Suprapubic skin (tissue), 4 donors: ENCODE results near the gene P2RY12. TPM values are rescaled to one million over a fixed set of nuclear protein-coding genes. Genes with fewer than 3 reads are reported as not detected.
A peak's percentile ranks its signal among the peaks of the same experiment; 100 is the strongest.

ENCODE experiments used
- DNase-seq, 2 donors: peaks; one replicate each; pipeline ENCODE4 v3.0.0-alpha.2; 2019; ENCODE audit warnings: low spot score in 2 of 2
- H3K27ac ChIP-seq: fragments of 200-600 bp; sonication (generic); one replicate; pipeline ENCODE4 v1.5.1; 2019
- H3K27me3 ChIP-seq: fragments of 200-600 bp; sonication (generic); one replicate; pipeline ENCODE4 v1.5.1; 2019
- H3K36me3 ChIP-seq: fragments of 200-600 bp; sonication (generic); one replicate; pipeline ENCODE4 v1.5.1; 2019
- H3K4me1 ChIP-seq: fragments of 200-600 bp; sonication (generic); one replicate; pipeline ENCODE4 v1.5.1; 2019
- H3K4me3 ChIP-seq: fragments of 200-600 bp; sonication (generic); one replicate; pipeline ENCODE4 v1.5.1; 2019; ENCODE audit warnings: mild to moderate bottlenecking
- H3K9me3 ChIP-seq: fragments of 200-600 bp; sonication (generic); one replicate; pipeline ENCODE4 v1.5.1; 2019
- CTCF ChIP-seq, 2 donors: fragments of 200-600 bp in 1 of 2; fragments of 450-650 bp in 1 of 2; sonication (generic) in 1 of 2; IDR thresholded peaks; one replicate each; pipeline ENCODE4 v1.5.1; 2016 to 2019; ENCODE audit warnings: antibody characterized with exemption in 2 of 2, mild to moderate bottlenecking in 1 of 2, moderate library complexity in 1 of 2
- EP300 ChIP-seq: sonication (generic); formaldehyde crosslinking; IDR thresholded peaks from one replicate; pipeline ENCODE4 v1.6.1; 2017; ENCODE audit warnings: antibody characterized with exemption
- POLR2A ChIP-seq, 2 donors: fragments of 450-650 bp; IDR thresholded peaks; one replicate each; pipeline ENCODE4 v1.6.1; 2017; ENCODE audit warnings: antibody characterized with exemption in 2 of 2, mild to moderate bottlenecking in 2 of 2, moderate library complexity in 2 of 2
- POLR2AphosphoS5 ChIP-seq, 3 donors: sonication (generic); formaldehyde crosslinking; IDR thresholded peaks; one replicate each; pipeline ENCODE4 v1.6.1; 2017; ENCODE audit warnings: antibody characterized with exemption in 3 of 3
- WGBS: methylation state at CpG from one replicate; pipeline ENCODE4 v1.1.5; 2018; 5-methylcytosine and 5-hydroxymethylcytosine counted together
- total RNA-seq, 4 donors: library from RNA; depleted of rRNA; stranded (reverse); fragments of >200 nt; gene quantifications; one replicate each; pipeline ENCODE4 v1.1.0, GENCODE V29; 2016

The P2RY12 gene
- total RNA-seq, 4 donors from 2014 or later: 1.2 TPM; not detected in 3

GRCh38 chr3:151350656-151351055 lies 33.9 kb downstream of the P2RY12 start:
- H3K27me3 ChIP-seq: no peaks in the 10 kb centered on the region
- WGBS: 70% methylated on average over 1 of the region's 1 CpG
- TF ChIP-seq CTCF (IDR thresholded peaks at IDR 0.05) (no peak), EP300 (no peak), POLR2AphosphoS5 (IDR thresholded peaks at IDR 0.05) (no peak), POLR2A (IDR thresholded peaks at IDR 0.05) (no peak)
- no peaks in the 10 kb centered on the region for H3K36me3 ChIP-seq
- DNase-seq: no peak
- no peak overlapping the region for H3K27ac ChIP-seq
- H3K4me1 ChIP-seq: peaks cover 1% of the 10 kb centered on the region
- no peaks in the 10 kb centered on the region for H3K9me3 ChIP-seq
- no peak overlapping the region for H3K4me3 ChIP-seq

- no peaks in the 10 kb centered on the region for H3K27me3 ChIP-seq
- H3K27ac ChIP-seq: no peak overlapping the region
- no peak for DNase-seq
- WGBS: 84% methylated on average over 6 of the region's 6 CpGs
- no peaks in the 10 kb centered on the region for H3K9me3 ChIP-seq
- peaks cover 6% of the 10 kb centered on the region for H3K4me1 ChIP-seq
- TF ChIP-seq POLR2A (IDR thresholded peaks at IDR 0.05) (no peak), POLR2AphosphoS5 (IDR thresholded peaks at IDR 0.05) (no peak), CTCF (IDR thresholded peaks at IDR 0.05) (no peak)
- H3K4me3 ChIP-seq: no peak overlapping the region
- no peaks in the 10 kb centered on the region for H3K36me3 ChIP-seq
These were observed 37.1 kb downstream of the P2RY12 start for GRCh38 chr3:151347432-151347831.

GRCh38 chr3:151346292-151346691 lies 38.3 kb downstream of the P2RY12 start:
- H3K4me3 ChIP-seq: no peak overlapping the region
- no peaks in the 10 kb centered on the region for H3K9me3 ChIP-seq
- DNase-seq: no peak
- H3K36me3 ChIP-seq: no peaks in the 10 kb centered on the region
- TF ChIP-seq CTCF (IDR thresholded peaks at IDR 0.05): no peak
- H3K27me3 ChIP-seq: no peaks in the 10 kb centered on the region
- 58% methylated on average over 3 of the region's 3 CpGs for WGBS
- peaks cover 6% of the 10 kb centered on the region for H3K4me1 ChIP-seq
- H3K27ac ChIP-seq: peak overlapping the region; percentile 48

GRCh38 chr3:151345859-151346258 lies 38.7 kb downstream of the P2RY12 start:
- H3K27ac ChIP-seq: peak overlapping the region; percentile 48
- TF ChIP-seq CTCF (IDR thresholded peaks at IDR 0.05) (no peak), POLR2AphosphoS5 (IDR thresholded peaks at IDR 0.05) (no peak), EP300 (no peak), POLR2A (IDR thresholded peaks at IDR 0.05) (no peak)
- no peaks in the 10 kb centered on the region for H3K27me3 ChIP-seq
- H3K4me3 ChIP-seq: no peak overlapping the region
- peaks cover 6% of the 10 kb centered on the region for H3K4me1 ChIP-seq
- 39% methylated on average over 2 of the region's 2 CpGs for WGBS
- H3K36me3 ChIP-seq: no peaks in the 10 kb centered on the region
- DNase-seq: no peak
- H3K9me3 ChIP-seq: no peaks in the 10 kb centered on the region

GRCh38 chr3:151331696-151332095 lies 52.9 kb downstream of the P2RY12 start:
- Histone ChIP-seq H3K36me3 (no peaks in the 10 kb centered on the region), H3K27ac (no peak overlapping the region), H3K9me3 (no peaks in the 10 kb centered on the region), H3K27me3 (no peaks in the 10 kb centered on the region), H3K4me1 (peaks cover 14% of the 10 kb centered on the region), H3K4me3 (no peak overlapping the region)
- WGBS: 77% methylated on average over 2 of the region's 2 CpGs
- no peak for TF ChIP-seq POLR2A (IDR thresholded peaks at IDR 0.05)
- TF ChIP-seq CTCF (IDR thresholded peaks at IDR 0.05): no peak
- no peak for TF ChIP-seq EP300
- no peak for TF ChIP-seq POLR2AphosphoS5 (IDR thresholded peaks at IDR 0.05)
- no peak for DNase-seq
